HepG2 (cell line): ENCODE measurements around the gene DPY19L3. TPM values are rescaled to one million over a fixed set of nuclear protein-coding genes. Genes with fewer than 3 reads are reported as not detected.

Experiments
- ARNTL ChIP-seq: sonication (generic); formaldehyde crosslinking; IDR thresholded peaks from 2 replicates; pipeline ENCODE4 v1.4.0; 2020; ENCODE audit warnings: mild to moderate bottlenecking, missing genetic modification reagents
- CTCF ChIP-seq: sonication (generic); formaldehyde crosslinking; IDR thresholded peaks from 2 replicates; pipeline ENCODE4 v1.5.0; 2020; ENCODE audit warnings: mild to moderate bottlenecking, missing genetic modification reagents, moderate library complexity
- MEF2D ChIP-seq: sonication (generic); formaldehyde crosslinking; IDR thresholded peaks from 2 replicates; pipeline ENCODE4 v1.5.1; 2020; ENCODE audit warnings: mild to moderate bottlenecking, missing genetic modification reagents
- MLX ChIP-seq: IDR thresholded peaks from 2 replicates; pipeline ENCODE4 v1.6.1; 2016
- PBX2 ChIP-seq: IDR thresholded peaks from 2 replicates; pipeline ENCODE4 v1.6.1; 2016; ENCODE audit warnings: control low read depth
- RARA ChIP-seq: IDR thresholded peaks from 2 replicates; pipeline ENCODE4 v1.6.1; 2016; ENCODE audit warnings: missing genetic modification reagents, missing compliant biosample characterization
- RARG ChIP-seq: sonication (generic); formaldehyde crosslinking; IDR thresholded peaks from 2 replicates; pipeline ENCODE4 v1.4.0; 2020; ENCODE audit warnings: low read depth, mild to moderate bottlenecking, missing genetic modification reagents
- SIN3A ChIP-seq: IDR thresholded peaks from 2 replicates; pipeline ENCODE4 v1.6.1; 2011; ENCODE audit warnings: low read depth, mild to moderate bottlenecking, control low read depth, low read length, borderline replicate concordance
- SOX6 ChIP-seq, 2 experiments: fragments of 450-650 bp in 1 of 2; sonication (generic) in 1 of 2; formaldehyde crosslinking in 1 of 2; IDR thresholded peaks; 2 replicates each; pipeline versions ENCODE4 v1.4.0 to v1.6.1; 2017 to 2020; ENCODE audit warnings: antibody characterized with exemption in 1 of 2, mild to moderate bottlenecking in 1 of 2, missing genetic modification reagents in 1 of 2
- ZBTB44 ChIP-seq: sonication (generic); formaldehyde crosslinking; IDR thresholded peaks from 2 replicates; pipeline ENCODE4 v1.4.0; 2020; ENCODE audit warnings: missing genetic modification reagents
- ZFP36L2 ChIP-seq: sonication (generic); formaldehyde crosslinking; IDR thresholded peaks from 2 replicates; pipeline ENCODE4 v1.4.0; 2020; ENCODE audit warnings: missing genetic modification reagents
- ZNF292 ChIP-seq: sonication (generic); formaldehyde crosslinking; IDR thresholded peaks from 2 replicates; pipeline ENCODE4 v1.8.1; 2022; ENCODE audit warnings: mild to moderate bottlenecking, low read depth, missing genetic modification reagents, borderline replicate concordance
- ZNF335 ChIP-seq: sonication (generic); formaldehyde crosslinking; IDR thresholded peaks from 2 replicates; pipeline ENCODE4 v1.4.0; 2020; ENCODE audit warnings: missing genetic modification reagents
- ZNF503 ChIP-seq: sonication (generic); formaldehyde crosslinking; IDR thresholded peaks from 2 replicates; pipeline ENCODE4 v1.4.0; 2020; ENCODE audit warnings: missing genetic modification reagents
- ZNF83 ChIP-seq: sonication (generic); formaldehyde crosslinking; IDR thresholded peaks from 2 replicates; pipeline ENCODE4 v1.4.0; 2020; ENCODE audit warnings: missing genetic modification reagents, mild to moderate bottlenecking, borderline replicate concordance
- polyA plus RNA-seq, 8 experiments: library from polyadenylated mRNA; depleted of rRNA in 3 of 8; stranded (reverse) in 7 of 8; unstranded in 1 of 8; fragments of >200 nt; fragmentation: Illumina TruSeq in 4 of 8; extraction: Trizol in 4 of 8; gene quantifications; 2 replicates each; pipeline versions ENCODE4 v1.2.1 to v1.2.3, GENCODE V29; 2011 to 2016; ENCODE audit warnings: low read depth in 4 of 8, missing spikeins in 1 of 8, mixed read lengths in 1 of 8; ENCODE audit not compliant: insufficient read depth in 1 of 8
- total RNA-seq, 5 experiments: library from RNA; depleted of rRNA; stranded (reverse); fragments of >200 nt; fragmentation: Illumina TruSeq; extraction: Trizol; gene quantifications; 2 replicates each; pipeline ENCODE4 v1.2.3, GENCODE V29; 2016; ENCODE audit warnings: low read depth in 1 of 5

The DPY19L3 gene
- total and polyA plus RNA-seq, 2 of the 13 experiments (the other 11 are each of a cell fraction or from before 2014, with no cell fraction given): 21.6 to 25.2 TPM

GRCh38 chr19:32373585-32374295 lies 31.8 kb upstream of the DPY19L3 start (continued):
- 0 out of 2 replicates have a peak, but pooled peaks have one; percentile 51 for TF ChIP-seq ZNF503 (CRISPR knock-in tag)
- peak; percentile 66; the same call in 1 of the 2 replicates for TF ChIP-seq ZNF335 (CRISPR knock-in tag)
- TF ChIP-seq CTCF (CRISPR knock-in tag): no peak
- peak; percentile 93 for TF ChIP-seq ZNF292 (CRISPR knock-in tag)
- TF ChIP-seq PBX2: no peak
- TF ChIP-seq SOX6 (IDR thresholded peaks at IDR 0.05): no peak
- peak; percentile 92 for TF ChIP-seq SOX6 (CRISPR knock-in tag; IDR thresholded peaks at IDR 0.05)
- peak; percentile 53 for TF ChIP-seq MEF2D (CRISPR knock-in tag)
- no peak for TF ChIP-seq ZBTB44 (CRISPR knock-in tag)
- peak; percentile 65 for TF ChIP-seq ARNTL (CRISPR knock-in tag)
- no peak for TF ChIP-seq RARG
- no peak for TF ChIP-seq ZFP36L2 (CRISPR knock-in tag)
- TF ChIP-seq SIN3A: 0 out of 2 replicates have a peak, but pooled peaks have one; percentile 64
- TF ChIP-seq ZNF83 (CRISPR knock-in tag): no peak
- TF ChIP-seq RARA (CRISPR knock-in tag): peak; percentile 86
- peak; percentile 77; the same call in 1 of the 2 replicates for TF ChIP-seq MLX (CRISPR knock-in tag)
